ENCODE results near the gene LY6G5B. TPM values are rescaled to one million over a fixed set of nuclear protein-coding genes. Genes with fewer than 3 reads are reported as not detected.
A peak's percentile ranks its signal among the peaks of the same experiment; 100 is the strongest.

Gene LY6G5B
- total RNA-seq, 1 experiment from 2014 or later: 5.3 TPM

DNA sequence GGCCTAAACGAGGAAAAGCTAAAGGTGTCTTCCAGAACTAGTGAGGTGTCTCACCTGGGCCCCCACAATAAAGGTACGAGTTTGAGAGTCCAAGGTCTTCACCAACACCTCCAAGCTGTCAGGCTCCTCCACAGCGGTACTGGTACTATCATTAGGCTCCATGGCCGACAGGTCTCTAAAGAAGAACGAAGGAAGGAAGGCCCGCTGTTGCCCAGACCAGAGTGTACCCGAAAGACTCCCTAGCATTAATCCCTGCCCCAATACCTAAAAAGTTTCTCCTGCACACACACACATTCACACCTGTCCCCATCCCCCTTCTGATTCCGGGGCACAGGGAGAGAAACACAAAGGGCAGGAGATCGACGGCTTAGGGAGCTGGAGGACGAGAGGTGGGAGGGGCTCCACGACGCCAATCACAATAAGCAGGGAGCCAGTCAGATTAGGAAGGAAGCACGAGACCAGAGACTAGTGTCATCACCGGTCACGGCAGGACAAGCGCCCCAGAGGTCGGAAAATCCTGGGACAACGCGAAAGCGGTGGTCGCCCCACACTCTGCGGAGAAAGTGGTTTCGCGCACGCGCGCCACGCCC lies 18.1 kb upstream of the LY6G5B start:
- intact Hi-C loops (cut with micrococcal nuclease): loop anchor here (1.0 kb wide), 1 partner anchor 31 kb away; the partner anchor contains the start of gene PRRC2A
- TF ChIP-seq EZH2 (IDR thresholded peaks at IDR 0.05; ENCODE audit: low read length, unreplicated experiment) (no peak), EZH2phosphoT487 (IDR thresholded peaks at IDR 0.05; ENCODE audit: borderline replicate concordance, low read length) (no peak)
- TF ChIP-seq, protein P1, sequence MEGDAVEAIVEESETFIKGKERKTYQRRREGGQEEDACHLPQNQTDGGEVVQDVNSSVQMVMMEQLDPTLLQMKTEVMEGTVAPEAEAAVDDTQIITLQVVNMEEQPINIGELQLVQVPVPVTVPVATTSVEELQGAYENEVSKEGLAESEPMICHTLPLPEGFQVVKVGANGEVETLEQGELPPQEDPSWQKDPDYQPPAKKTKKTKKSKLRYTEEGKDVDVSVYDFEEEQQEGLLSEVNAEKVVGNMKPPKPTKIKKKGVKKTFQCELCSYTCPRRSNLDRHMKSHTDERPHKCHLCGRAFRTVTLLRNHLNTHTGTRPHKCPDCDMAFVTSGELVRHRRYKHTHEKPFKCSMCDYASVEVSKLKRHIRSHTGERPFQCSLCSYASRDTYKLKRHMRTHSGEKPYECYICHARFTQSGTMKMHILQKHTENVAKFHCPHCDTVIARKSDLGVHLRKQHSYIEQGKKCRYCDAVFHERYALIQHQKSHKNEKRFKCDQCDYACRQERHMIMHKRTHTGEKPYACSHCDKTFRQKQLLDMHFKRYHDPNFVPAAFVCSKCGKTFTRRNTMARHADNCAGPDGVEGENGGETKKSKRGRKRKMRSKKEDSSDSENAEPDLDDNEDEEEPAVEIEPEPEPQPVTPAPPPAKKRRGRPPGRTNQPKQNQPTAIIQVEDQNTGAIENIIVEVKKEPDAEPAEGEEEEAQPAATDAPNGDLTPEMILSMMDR (conservative IDR thresholded peaks at IDR 0.05; ENCODE audit: low read depth, low read length): no peak
- DNase-seq: peak; percentile 52
- Histone ChIP-seq H3K27ac (ENCODE audit: low read length) (peak overlapping the region; percentile 86), H3K9me2 (replicated peaks; ENCODE audit: low read length) (no peaks in the 10 kb centered on the region), H3K36me3 (ENCODE audit: low read depth, low read length) (peaks cover 32% of the 10 kb centered on the region), H3K27me3 (ENCODE audit: low read length) (no peaks in the 10 kb centered on the region), H4K20me1 (ENCODE audit: low read length) (no peaks in the 10 kb centered on the region; the same call in 1 of the 2 replicates), H3K79me2 (ENCODE audit: low read length) (peaks cover 36% of the 10 kb centered on the region), H3K4me3 (ENCODE audit: low read length) (peak overlapping the region; percentile 88), H3K9me3 (ENCODE audit: low read length) (no peaks in the 10 kb centered on the region), H3F3A (ENCODE audit: low read length, unreplicated experiment) (no peaks in the 10 kb centered on the region), H2AFZ (ENCODE audit: low read length) (peak overlapping the region; percentile 69), H3K4me2 (ENCODE audit: low read length) (peak overlapping the region; percentile 90), H3K9ac (ENCODE audit: low read length) (peak overlapping the region; percentile 95), H3K4me1 (ENCODE audit: insufficient read depth, low read length) (peaks cover 17% of the 10 kb centered on the region)
- TSS peak; percentile 54 for BruUV-seq (replicated peaks)
- POLR2A ChIA-PET (ENCODE audit: unreplicated experiment): interaction anchor here (0.6 to 1.0 kb wide), 3 partner anchors 14 to 30 kb away, joined by 4 to 7 read pairs (median 6); no protein-coding TSS in a partner anchor
- ATAC-seq: peak; percentile 62
- CTCF ChIA-PET: no interaction called here

- Histone ChIP-seq H2AFZ (ENCODE audit: low read length) (peak overlapping the region; percentile 69), H3K9ac (ENCODE audit: low read length) (peak overlapping the region; percentile 95), H3K27me3 (ENCODE audit: low read length) (no peaks in the 10 kb centered on the region), H4K20me1 (ENCODE audit: low read length) (no peaks in the 10 kb centered on the region; the same call in 1 of the 2 replicates), H3K27ac (ENCODE audit: low read length) (peak overlapping the region; percentile 86), H3F3A (ENCODE audit: low read length, unreplicated experiment) (no peaks in the 10 kb centered on the region), H3K4me2 (ENCODE audit: low read length) (peak overlapping the region; percentile 90), H3K4me3 (ENCODE audit: low read length) (peak overlapping the region; percentile 88), H3K4me1 (ENCODE audit: insufficient read depth, low read length) (peaks cover 24% of the 10 kb centered on the region), H3K79me2 (ENCODE audit: low read length) (peaks cover 46% of the 10 kb centered on the region), H3K9me3 (ENCODE audit: low read length) (no peaks in the 10 kb centered on the region), H3K36me3 (ENCODE audit: low read depth, low read length) (peaks cover 23% of the 10 kb centered on the region), H3K9me2 (replicated peaks; ENCODE audit: low read length) (no peaks in the 10 kb centered on the region)
- DNase-seq (no peak), ATAC-seq (peak; percentile 66)
- TSS peak; percentile 94 for BruUV-seq (replicated peaks)
- TF ChIP-seq, protein P1 (conservative IDR thresholded peaks at IDR 0.05; ENCODE audit: low read depth, low read length): 0 out of 2 replicates have a peak, but pooled peaks have one; percentile 22
- TF ChIP-seq EZH2phosphoT487 (IDR thresholded peaks at IDR 0.05; ENCODE audit: borderline replicate concordance, low read length): no peak
- CTCF ChIA-PET: interaction anchor here (0.6 kb wide), 1 partner anchor 1319 kb away, joined by 5 read pairs; no protein-coding TSS in a partner anchor
- intact Hi-C loops (cut with micrococcal nuclease): loop anchor here (1.0 kb wide), 1 partner anchor 33 kb away; the partner anchor contains the start of gene PRRC2A
- POLR2A ChIA-PET (ENCODE audit: unreplicated experiment): interaction anchor here (0.6 to 0.7 kb wide), 4 partner anchors 10 to 245 kb away, joined by 5 to 14 read pairs (median 9); no protein-coding TSS in a partner anchor
Observed at GRCh38 chr6:31652925-31653724, 16.7 kb upstream of the LY6G5B start.

Data from PC-3 (cell line).